IMR-90 (cell line): ENCODE results near the gene PLS1. TPM values are rescaled to one million over a fixed set of nuclear protein-coding genes. Genes with fewer than 3 reads are reported as not detected.

Experiments used
- ATAC-seq: fragments of 200-7000 bp; cut with Tn5 transposase; 2 replicates; pipeline ENCODE4 v1.9.1; 2020; ENCODE audit warnings: low read depth, mild to moderate bottlenecking, moderate library complexity
- BruUV-seq: library from RNA; stranded (reverse); fragments of 400-500 nt; replicated peaks from 2 replicates; lab custom pipeline; 2021; lab: Mats Ljungman, UMichigan
- CTCF ChIA-PET: fragments of 300-600 bp; formaldehyde crosslinking; extraction: SDS; loops from one replicate; lab custom pipeline; 2021; ENCODE audit warnings: antibody characterized with exemption; lab: Yijun Ruan, JAX
- POLR2A ChIA-PET: fragments of 300-600 bp; sonication (Branson Sonifier 250); formaldehyde crosslinking; loops from one replicate; lab custom pipeline; 2022; ENCODE audit warnings: antibody characterized with exemption; ENCODE audit not compliant: unreplicated experiment; lab: Charles Lee
- DNase-seq: peaks from one replicate; pipeline ENCODE4 v3.0.0; 2013
- H2AFZ ChIP-seq: replicated peaks from 2 replicates; pipeline ENCODE3; 2013; ENCODE audit warnings: low read length, mild to moderate bottlenecking; ENCODE audit not compliant: poor library complexity
- H2AK5ac ChIP-seq: 2 replicates; pipeline ENCODE4 v1.6.1; 2013; ENCODE audit warnings: low read depth, low read length, inconsistent platforms
- H2AK9ac ChIP-seq: replicated peaks from 2 replicates; pipeline ENCODE3; 2013; ENCODE audit warnings: mild to moderate bottlenecking, low read depth, low read length, moderate library complexity; ENCODE audit not compliant: poor library complexity
- H2BK120ac ChIP-seq: 2 replicates; pipeline ENCODE4 v1.6.1; 2013; ENCODE audit warnings: low read depth, low read length, inconsistent platforms
- H2BK15ac ChIP-seq: 3 replicates; pipeline ENCODE4 v1.6.1; 2013; ENCODE audit warnings: low read depth, low read length, inconsistent platforms
- H2BK20ac ChIP-seq: 2 replicates; pipeline ENCODE4 v1.6.1; 2013; ENCODE audit warnings: low read depth, mild to moderate bottlenecking, inconsistent platforms, low read length, moderate library complexity
- H2BK5ac ChIP-seq: 2 replicates; pipeline ENCODE4 v1.6.1; 2013; ENCODE audit warnings: mild to moderate bottlenecking, low read depth, low read length, inconsistent platforms; ENCODE audit not compliant: poor library complexity, severe bottlenecking
- H3K14ac ChIP-seq: replicated peaks from 2 replicates; pipeline ENCODE4 v1.6.1; 2013; ENCODE audit warnings: low read depth, low read length, inconsistent platforms
- H3K18ac ChIP-seq: 2 replicates; pipeline ENCODE4 v1.6.1; 2013; ENCODE audit warnings: low read depth, low read length, control low read depth
- H3K23ac ChIP-seq: 2 replicates; pipeline ENCODE4 v1.6.1; 2013; ENCODE audit warnings: low read depth, low read length, inconsistent platforms
- H3K27ac ChIP-seq: 2 replicates; pipeline ENCODE4 v1.5.1; 2013; ENCODE audit warnings: mild to moderate bottlenecking, control low read depth, low read length; ENCODE audit not compliant: insufficient read depth
- H3K27me3 ChIP-seq: 2 replicates; pipeline ENCODE4 v1.6.1; 2013; ENCODE audit warnings: low read length; ENCODE audit not compliant: control insufficient read depth, insufficient read depth
- H3K36me3 ChIP-seq: 2 replicates; pipeline ENCODE4 v1.6.1; 2013; ENCODE audit warnings: low read length, mixed read lengths; ENCODE audit not compliant: control insufficient read depth, insufficient read depth
- H3K4ac ChIP-seq: 2 replicates; pipeline ENCODE4 v1.6.1; 2013; ENCODE audit warnings: low read depth, low read length, inconsistent platforms
- H3K4me1 ChIP-seq: 2 replicates; pipeline ENCODE4 v1.6.1; 2013; ENCODE audit warnings: low read length, mixed read lengths; ENCODE audit not compliant: control insufficient read depth, insufficient read depth
- H3K4me2 ChIP-seq: 2 replicates; pipeline ENCODE4 v1.6.1; 2013; ENCODE audit warnings: low read depth, mild to moderate bottlenecking, control low read depth, low read length, moderate library complexity
- H3K4me3 ChIP-seq: 2 replicates; pipeline ENCODE4 v1.5.1; 2013; ENCODE audit warnings: low read depth, mild to moderate bottlenecking, control low read depth, low read length, moderate library complexity; ENCODE audit not compliant: insufficient read depth
- H3K56ac ChIP-seq: 2 replicates; pipeline ENCODE4 v1.6.1; 2013; ENCODE audit warnings: low read length, inconsistent platforms; ENCODE audit not compliant: insufficient read depth; ENCODE audit errors: extremely low read depth
- H3K79me1 ChIP-seq, 2 experiments: 2 replicates each; pipeline ENCODE4 v1.6.1; 2013; ENCODE audit warnings: low read length in 2 of 2, inconsistent platforms in 1 of 2, low read depth in 1 of 2
- H3K9ac ChIP-seq: 2 replicates; pipeline ENCODE4 v1.6.1; 2013; ENCODE audit warnings: low read depth, low read length, control low read depth
- H3K9me1 ChIP-seq: 2 replicates; pipeline ENCODE4 v1.6.1; 2013; ENCODE audit warnings: low read length, inconsistent platforms; ENCODE audit not compliant: insufficient read depth
- H3K9me3 ChIP-seq: 2 replicates; pipeline ENCODE4 v1.6.1; 2013; ENCODE audit warnings: low read length; ENCODE audit not compliant: control insufficient read depth, insufficient read depth
- H4K20me1 ChIP-seq: 2 replicates; pipeline ENCODE4 v1.6.1; 2013; ENCODE audit warnings: low read length, inconsistent platforms; ENCODE audit not compliant: insufficient read depth
- H4K5ac ChIP-seq: 2 replicates; pipeline ENCODE4 v1.6.1; 2013; ENCODE audit warnings: mild to moderate bottlenecking, low read depth, low read length, control low read depth
- H4K8ac ChIP-seq, 2 experiments: 2 replicates each; pipeline ENCODE4 v1.6.1; 2013; ENCODE audit warnings: low read depth in 2 of 2, low read length in 2 of 2, control low read depth in 1 of 2, inconsistent platforms in 1 of 2
- H4K91ac ChIP-seq: 2 replicates; pipeline ENCODE4 v1.6.1; 2013; ENCODE audit warnings: low read depth, low read length, inconsistent platforms; ENCODE audit not compliant: insufficient read depth
- BHLHE40 ChIP-seq: fragments of 150-350 bp; IDR thresholded peaks from 2 replicates; pipeline ENCODE4 v1.6.1; 2016; ENCODE audit warnings: mild to moderate bottlenecking, low read depth, low read length
- CEBPB ChIP-seq: IDR thresholded peaks from 2 replicates; pipeline ENCODE4 v1.6.1; 2012; ENCODE audit warnings: low read depth, low read length, improper control_type of control experiment
- CHD1 ChIP-seq: IDR thresholded peaks from 2 replicates; pipeline ENCODE4 v1.6.1; 2012; ENCODE audit warnings: low read depth, low read length, improper control_type of control experiment
- FOS ChIP-seq: fragments of 150-350 bp; IDR thresholded peaks from 2 replicates; pipeline ENCODE4 v1.6.1; 2016; ENCODE audit warnings: low read depth, low read length
- MAFK ChIP-seq: IDR thresholded peaks from 2 replicates; pipeline ENCODE4 v1.6.1; 2012; ENCODE audit warnings: low read depth, low read length, improper control_type of control experiment
- MAZ ChIP-seq: IDR thresholded peaks from 2 replicates; pipeline ENCODE4 v1.6.1; 2012; ENCODE audit warnings: low read depth, mild to moderate bottlenecking, low read length, improper control_type of control experiment, moderate library complexity, borderline replicate concordance
- MXI1 ChIP-seq: IDR thresholded peaks from 2 replicates; pipeline ENCODE4 v1.6.1; 2012; ENCODE audit warnings: low read depth, mild to moderate bottlenecking, low read length, moderate library complexity, borderline replicate concordance
- NFE2L2 ChIP-seq: fragments of 150-350 bp; IDR thresholded peaks from 2 replicates; pipeline ENCODE4 v1.6.1; 2016; ENCODE audit warnings: low read depth, mild to moderate bottlenecking, low read length
- POLR2A ChIP-seq: IDR thresholded peaks from 2 replicates; pipeline ENCODE4 v1.6.1; 2012; ENCODE audit warnings: mild to moderate bottlenecking, low read depth, low read length
- RAD21 ChIP-seq: IDR thresholded peaks from 2 replicates; pipeline ENCODE4 v1.6.1; 2012; ENCODE audit warnings: low read length, improper control_type of control experiment
- RCOR1 ChIP-seq: IDR thresholded peaks from 2 replicates; pipeline ENCODE4 v1.6.1; 2012; ENCODE audit warnings: mild to moderate bottlenecking, low read length, improper control_type of control experiment; ENCODE audit not compliant: insufficient replicate concordance
- RFX5 ChIP-seq: IDR thresholded peaks from 2 replicates; pipeline ENCODE4 v1.8.0; 2012; ENCODE audit warnings: low read depth, mild to moderate bottlenecking, low read length, moderate library complexity
- SMC3 ChIP-seq: fragments of 150-350 bp; IDR thresholded peaks from 2 replicates; pipeline ENCODE4 v1.6.1; 2016; ENCODE audit warnings: low read depth, mild to moderate bottlenecking, antibody characterized with exemption, low read length, moderate library complexity
- WGBS, 2 experiments: methylation state at CpG; one replicate each; pipeline versions ENCODE4 v1.1.5 to v1.1.7; 2013; ENCODE audit warnings: missing lambda C conversion rate in 2 of 2; ENCODE audit not compliant: insufficient read length in 1 of 2; ENCODE audit errors: extremely low coverage in 2 of 2; 5-methylcytosine and 5-hydroxymethylcytosine counted together
- dilution Hi-C: fragments of 300-500 bp; cut with HindIII; formaldehyde crosslinking; loops from one replicate; pipeline ENCODE4 v1.14.3; 2018; ENCODE audit warnings: low sequenced_read_pairs; ENCODE audit not compliant: unreplicated experiment
- in situ Hi-C: fragments of 300-500 bp; cut with MboI; formaldehyde crosslinking; loops from 3 replicates; pipeline ENCODE4 v1.14.3; 2019; ENCODE audit warnings: low sequenced_read_pairs, inconsistent platforms, mixed read lengths
- intact Hi-C: fragments of 100-400 bp; cut with micrococcal nuclease; formaldehyde crosslinking; loops from 2 replicates; pipeline ENCODE4 v1.10.0; 2022
- polyA plus RNA-seq, 3 experiments: library from polyadenylated mRNA; depleted of rRNA; stranded (reverse); fragments of >200 nt; gene quantifications; 2 replicates each; pipeline ENCODE4 v1.2.3, GENCODE V29; 2012; ENCODE audit warnings: low replicate concordance in 1 of 3
- total RNA-seq: library from RNA; depleted of rRNA; stranded (reverse); fragments of >200 nt; gene quantifications from 2 replicates; pipeline ENCODE4 v1.2.3, GENCODE V29; 2012
- TF ChIP-seq, protein P1 (sequence below): fragments of 150-350 bp; IDR thresholded peaks from 2 replicates; pipeline ENCODE4 v1.6.1; 2016; ENCODE audit warnings: low read depth, mild to moderate bottlenecking, low read length, moderate library complexity, borderline replicate concordance
- TF ChIP-seq, protein P2 (sequence below): conservative IDR thresholded peaks from 2 replicates; pipeline ENCODE4 v1.5.1; 2012; ENCODE audit warnings: mild to moderate bottlenecking, low read depth, low read length, improper control_type of control experiment
- TF ChIP-seq, protein P3 (sequence below): fragments of 150-350 bp; IDR thresholded peaks from 2 replicates; pipeline ENCODE4 v1.6.1; 2017; ENCODE audit warnings: mild to moderate bottlenecking, antibody characterized with exemption, low read length, low read depth

PLS1 gene
- total and polyA plus RNA-seq, 2 of the 4 experiments (the other 2 are of a cell fraction), result 0.29 to 0.90 TPM

DNA sequence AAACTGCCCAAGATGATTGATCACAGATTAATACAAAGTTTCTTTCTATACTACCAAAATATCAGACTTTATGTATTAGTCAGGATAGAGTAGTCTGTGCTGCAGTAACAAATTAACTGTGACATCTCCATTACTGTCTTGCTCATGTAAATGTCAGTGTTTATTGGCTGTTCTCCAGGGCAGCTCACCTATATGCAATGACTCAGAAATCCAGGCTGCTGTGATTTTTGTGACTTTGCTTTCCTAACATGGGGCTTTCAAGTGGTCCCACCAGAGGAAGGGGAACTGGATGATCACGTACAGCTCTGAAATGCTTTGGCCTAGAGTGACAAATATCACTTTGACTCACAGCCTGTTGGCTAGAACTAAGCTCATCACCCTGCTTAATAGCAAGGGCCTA, 12.9 kb downstream of the PLS1 start:
- no peak overlapping the region for H2BK15ac ChIP-seq
- H2BK20ac ChIP-seq, result no peak overlapping the region
- no TSS peak for BruUV-seq
- ChIA-PET POLR2A (no interaction called here), CTCF (no interaction called here)
- no peak overlapping the region for H3K18ac ChIP-seq
- dilution Hi-C loops (no loop called here), intact Hi-C loops (no loop called here), in situ Hi-C loops (no loop called here)
- no peak overlapping the region for H3K27ac ChIP-seq
- peaks cover 3% of the 10 kb centered on the region; the same call in 1 of the 2 replicates for H3K27me3 ChIP-seq
- no peak overlapping the region for H4K5ac ChIP-seq
- no peaks in the 10 kb centered on the region for H3K9me3 ChIP-seq
- H3K23ac ChIP-seq, result no peak overlapping the region
- no peaks in the 10 kb centered on the region for H3K36me3 ChIP-seq
- H4K91ac ChIP-seq, result no peak overlapping the region
- ATAC-seq (no peak), DNase-seq (no peak)
- no peaks in the 10 kb centered on the region for H3K9me1 ChIP-seq
- H2AFZ ChIP-seq, result no peak overlapping the region
- no peaks in the 10 kb centered on the region for H3K4me1 ChIP-seq
- WGBS, 2 experiments, result no CpG with 5 or more reads among the region's 1 CpG
- no peak overlapping the region for H2AK9ac ChIP-seq
- no peak overlapping the region for H4K8ac ChIP-seq
- H2AK5ac ChIP-seq, result no peak overlapping the region
- no peak overlapping the region for H3K9ac ChIP-seq
- no peak overlapping the region for H2BK5ac ChIP-seq
- H2BK120ac ChIP-seq, result no peak overlapping the region
- no peaks in the 10 kb centered on the region for H3K79me1 ChIP-seq
- no peak overlapping the region for H3K56ac ChIP-seq
- no peaks in the 10 kb centered on the region for H4K20me1 ChIP-seq
- no peak for TF ChIP-seq RCOR1
- no peak for TF ChIP-seq FOS
- no peak for TF ChIP-seq POLR2A
- no peak for TF ChIP-seq MXI1
- TF ChIP-seq CHD1, result no peak
- no peak for TF ChIP-seq RFX5
- no peak for TF ChIP-seq BHLHE40
- no peak for TF ChIP-seq RAD21
- no peak for TF ChIP-seq CEBPB
- no peak for TF ChIP-seq SMC3
- TF ChIP-seq, protein P1, sequence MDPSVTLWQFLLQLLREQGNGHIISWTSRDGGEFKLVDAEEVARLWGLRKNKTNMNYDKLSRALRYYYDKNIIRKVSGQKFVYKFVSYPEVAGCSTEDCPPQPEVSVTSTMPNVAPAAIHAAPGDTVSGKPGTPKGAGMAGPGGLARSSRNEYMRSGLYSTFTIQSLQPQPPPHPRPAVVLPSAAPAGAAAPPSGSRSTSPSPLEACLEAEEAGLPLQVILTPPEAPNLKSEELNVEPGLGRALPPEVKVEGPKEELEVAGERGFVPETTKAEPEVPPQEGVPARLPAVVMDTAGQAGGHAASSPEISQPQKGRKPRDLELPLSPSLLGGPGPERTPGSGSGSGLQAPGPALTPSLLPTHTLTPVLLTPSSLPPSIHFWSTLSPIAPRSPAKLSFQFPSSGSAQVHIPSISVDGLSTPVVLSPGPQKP, result no peak
- no peak for TF ChIP-seq MAFK
- no peak for TF ChIP-seq NFE2L2
- TF ChIP-seq MAZ, result no peak
- TF ChIP-seq, protein P2, sequence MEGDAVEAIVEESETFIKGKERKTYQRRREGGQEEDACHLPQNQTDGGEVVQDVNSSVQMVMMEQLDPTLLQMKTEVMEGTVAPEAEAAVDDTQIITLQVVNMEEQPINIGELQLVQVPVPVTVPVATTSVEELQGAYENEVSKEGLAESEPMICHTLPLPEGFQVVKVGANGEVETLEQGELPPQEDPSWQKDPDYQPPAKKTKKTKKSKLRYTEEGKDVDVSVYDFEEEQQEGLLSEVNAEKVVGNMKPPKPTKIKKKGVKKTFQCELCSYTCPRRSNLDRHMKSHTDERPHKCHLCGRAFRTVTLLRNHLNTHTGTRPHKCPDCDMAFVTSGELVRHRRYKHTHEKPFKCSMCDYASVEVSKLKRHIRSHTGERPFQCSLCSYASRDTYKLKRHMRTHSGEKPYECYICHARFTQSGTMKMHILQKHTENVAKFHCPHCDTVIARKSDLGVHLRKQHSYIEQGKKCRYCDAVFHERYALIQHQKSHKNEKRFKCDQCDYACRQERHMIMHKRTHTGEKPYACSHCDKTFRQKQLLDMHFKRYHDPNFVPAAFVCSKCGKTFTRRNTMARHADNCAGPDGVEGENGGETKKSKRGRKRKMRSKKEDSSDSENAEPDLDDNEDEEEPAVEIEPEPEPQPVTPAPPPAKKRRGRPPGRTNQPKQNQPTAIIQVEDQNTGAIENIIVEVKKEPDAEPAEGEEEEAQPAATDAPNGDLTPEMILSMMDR, result no peak
- TF ChIP-seq, protein P3, sequence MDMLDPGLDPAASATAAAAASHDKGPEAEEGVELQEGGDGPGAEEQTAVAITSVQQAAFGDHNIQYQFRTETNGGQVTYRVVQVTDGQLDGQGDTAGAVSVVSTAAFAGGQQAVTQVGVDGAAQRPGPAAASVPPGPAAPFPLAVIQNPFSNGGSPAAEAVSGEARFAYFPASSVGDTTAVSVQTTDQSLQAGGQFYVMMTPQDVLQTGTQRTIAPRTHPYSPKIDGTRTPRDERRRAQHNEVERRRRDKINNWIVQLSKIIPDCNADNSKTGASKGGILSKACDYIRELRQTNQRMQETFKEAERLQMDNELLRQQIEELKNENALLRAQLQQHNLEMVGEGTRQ, result no peak
- H3K4me2 ChIP-seq, result no peak overlapping the region
- H3K4ac ChIP-seq, result no peak overlapping the region
- no peak overlapping the region for H3K14ac ChIP-seq
- no peak overlapping the region for H3K4me3 ChIP-seq
